OCI-LY1 (cell line): Measurements from ENCODE around the gene LAMC3.

Experiments used
- H2AFZ ChIP-seq: fragments of 200-600 bp; sonication (generic), shearing (Covaris generic); 2 replicates; pipeline ENCODE4 v1.6.0; 2014; ENCODE audit warnings: antibody characterized with exemption, mild to moderate bottlenecking, low read length
- H3F3A ChIP-seq: fragments of 200-600 bp; sonication (generic), shearing (Covaris generic); 2 replicates; pipeline ENCODE4 v1.6.0; 2014; ENCODE audit warnings: mild to moderate bottlenecking, antibody characterized with exemption, low read length, moderate library complexity; ENCODE audit not compliant: insufficient read depth
- H3K27ac ChIP-seq: fragments of 200-600 bp; sonication (generic); 2 replicates; pipeline ENCODE4 v1.5.1; 2014; ENCODE audit warnings: low read length, mixed run types, mild to moderate bottlenecking, low read depth; ENCODE audit not compliant: poor library complexity, severe bottlenecking
- H3K27me3 ChIP-seq: fragments of 200-600 bp; sonication (generic); 2 replicates; pipeline ENCODE4 v1.6.0; 2014; ENCODE audit warnings: antibody characterized with exemption, mild to moderate bottlenecking, low read length, moderate library complexity; ENCODE audit not compliant: insufficient read depth
- H3K36me3 ChIP-seq: fragments of 200-600 bp; sonication (generic); 2 replicates; pipeline ENCODE4 v1.6.1; 2014; ENCODE audit warnings: mild to moderate bottlenecking, antibody characterized with exemption, low read length, moderate library complexity, mixed read lengths; ENCODE audit not compliant: insufficient read depth
- H3K4me1 ChIP-seq: fragments of 200-600 bp; sonication (generic); 2 replicates; pipeline ENCODE4 v1.5.1; 2014; ENCODE audit warnings: mild to moderate bottlenecking, low read length, moderate library complexity; ENCODE audit not compliant: insufficient read depth, severe bottlenecking
- H3K4me2 ChIP-seq: fragments of 200-600 bp; sonication (generic), shearing (Covaris generic); 2 replicates; pipeline ENCODE4 v1.6.1; 2014; ENCODE audit warnings: low read length
- H3K4me3 ChIP-seq: fragments of 200-600 bp; sonication (generic); 2 replicates; pipeline ENCODE4 v1.5.1; 2014; ENCODE audit warnings: low read length, low read depth, mild to moderate bottlenecking, mixed read lengths; ENCODE audit not compliant: poor library complexity, severe bottlenecking
- H3K79me2 ChIP-seq: fragments of 200-600 bp; shearing (Covaris generic); 2 replicates; pipeline ENCODE4 v1.6.1; 2016; ENCODE audit warnings: mixed run types, low read length, mixed read lengths; ENCODE audit not compliant: insufficient read depth
- H3K9ac ChIP-seq: fragments of 200-600 bp; sonication (generic), shearing (Covaris generic); 2 replicates; pipeline ENCODE4 v1.6.1; 2014; ENCODE audit warnings: mild to moderate bottlenecking, low read length, mixed read lengths
- H3K9me2 ChIP-seq: fragments of 200-600 bp; sonication (generic), shearing (Covaris generic); 2 replicates; pipeline ENCODE4 v1.6.1; 2014; ENCODE audit warnings: low read depth, mild to moderate bottlenecking, low read length, mixed read lengths
- H3K9me3 ChIP-seq: fragments of 200-600 bp; shearing (Covaris generic); 2 replicates; pipeline ENCODE4 v1.6.1; 2014; ENCODE audit warnings: low read length, mixed read lengths
- H4K20me1 ChIP-seq: fragments of 200-600 bp; sonication (generic), shearing (Covaris generic); 2 replicates; pipeline ENCODE4 v1.6.0; 2016; ENCODE audit warnings: mild to moderate bottlenecking, low read length; ENCODE audit not compliant: insufficient read depth
- CTCF ChIP-seq: fragments of 200-600 bp; sonication (generic), shearing (Covaris generic); IDR thresholded peaks from 2 replicates; pipeline ENCODE4 v1.5.1; 2017; ENCODE audit warnings: mild to moderate bottlenecking, antibody characterized with exemption, low read length, moderate library complexity, mixed read lengths
- EZH2 ChIP-seq: fragments of 200-600 bp; sonication (generic), shearing (Covaris generic); IDR thresholded peaks from 2 replicates; pipeline ENCODE4 v1.8.0; 2017; ENCODE audit warnings: borderline replicate concordance, mixed run types, mild to moderate bottlenecking, antibody characterized with exemption, low read length, moderate library complexity, mixed read lengths

Gene LAMC3

GRCh38 chr9:130975156-130975555 lies 33.8 kb upstream of the LAMC3 start:
- Histone ChIP-seq H3K4me1 (no peaks in the 10 kb centered on the region), H3K9me3 (no peaks in the 10 kb centered on the region), H2AFZ (no peak overlapping the region), H3F3A (no peaks in the 10 kb centered on the region), H3K9ac (no peak overlapping the region), H3K27ac (no peak overlapping the region), H3K36me3 (no peaks in the 10 kb centered on the region), H3K9me2 (no peaks in the 10 kb centered on the region), H3K4me3 (no peak overlapping the region), H3K4me2 (no peak overlapping the region), H4K20me1 (no peaks in the 10 kb centered on the region), H3K27me3 (peaks cover 3% of the 10 kb centered on the region; the same call in 1 of the 2 replicates), H3K79me2 (no peaks in the 10 kb centered on the region)
- TF ChIP-seq CTCF (no peak), EZH2 (no peak)

GRCh38 chr9:130975932-130976841 lies 32.8 kb upstream of the LAMC3 start:
- Histone ChIP-seq H3K4me3 (no peak overlapping the region), H3F3A (no peaks in the 10 kb centered on the region), H3K9ac (no peak overlapping the region), H3K4me1 (no peaks in the 10 kb centered on the region), H3K36me3 (no peaks in the 10 kb centered on the region), H2AFZ (no peak overlapping the region), H4K20me1 (no peaks in the 10 kb centered on the region), H3K27me3 (peaks cover 3% of the 10 kb centered on the region; the same call in 1 of the 2 replicates), H3K9me3 (no peaks in the 10 kb centered on the region), H3K79me2 (no peaks in the 10 kb centered on the region), H3K4me2 (no peak overlapping the region), H3K9me2 (no peaks in the 10 kb centered on the region), H3K27ac (no peak overlapping the region)
- no peak for TF ChIP-seq EZH2
- no peak for TF ChIP-seq CTCF

- Histone ChIP-seq H3K4me2 (no peak overlapping the region), H3K9me3 (no peaks in the 10 kb centered on the region), H2AFZ (no peak overlapping the region), H3K79me2 (no peaks in the 10 kb centered on the region), H3K36me3 (no peaks in the 10 kb centered on the region), H3K9me2 (no peaks in the 10 kb centered on the region), H3K27me3 (peaks cover 3% of the 10 kb centered on the region; the same call in 1 of the 2 replicates), H3K4me1 (no peaks in the 10 kb centered on the region), H3K4me3 (no peak overlapping the region), H4K20me1 (no peaks in the 10 kb centered on the region), H3F3A (no peaks in the 10 kb centered on the region), H3K9ac (no peak overlapping the region), H3K27ac (no peak overlapping the region)
- TF ChIP-seq CTCF, result no peak
- no peak for TF ChIP-seq EZH2
Observed at GRCh38 chr9:130977811-130978221, 31.2 kb upstream of the LAMC3 start.
